ENCODE results near the gene ABCA3. TPM values are rescaled to one million over a fixed set of nuclear protein-coding genes. Genes with fewer than 3 reads are reported as not detected.

ABCA3 gene
- total RNA-seq, 1 experiment from 2014 or later = 17.3 TPM

DNA sequence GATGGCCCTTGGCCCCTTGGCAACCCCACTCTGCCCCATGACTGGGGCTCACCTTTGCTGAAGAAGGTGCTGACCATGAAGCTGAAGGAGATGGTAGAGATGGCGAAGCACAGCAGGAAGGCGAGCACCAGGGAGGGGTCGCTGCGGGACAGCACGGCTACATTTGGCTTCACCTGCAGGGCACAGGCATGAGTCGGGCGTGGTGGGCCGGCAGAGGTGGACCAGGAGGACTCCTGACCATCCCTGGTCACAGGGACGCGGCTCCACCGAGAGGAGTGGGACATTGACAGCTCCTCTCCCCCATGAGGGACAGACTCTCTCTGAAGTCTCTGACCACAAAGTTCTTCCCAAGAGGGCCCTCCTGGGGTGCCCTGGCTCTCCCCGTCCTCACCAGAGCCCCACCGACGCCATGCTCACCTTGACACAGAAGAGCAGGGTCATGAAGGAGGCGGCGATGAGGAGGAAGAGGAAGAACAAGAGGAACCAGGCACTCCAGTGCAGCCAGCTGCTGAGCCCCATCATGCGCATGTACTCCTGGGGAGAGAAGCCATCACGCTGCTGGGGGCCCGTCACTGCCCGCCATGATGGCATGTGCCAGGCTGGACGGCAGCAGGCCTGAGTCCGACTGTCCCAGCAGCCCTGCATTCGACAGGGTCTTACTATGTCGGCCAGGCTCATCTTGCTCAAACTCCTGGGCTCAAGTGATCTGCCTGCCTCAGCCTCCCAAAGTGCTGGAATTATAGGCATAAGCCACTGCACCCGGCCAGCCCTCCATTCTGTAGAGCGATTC lies 23.1 kb downstream of the ABCA3 start:
- no peak for DNase-seq (ENCODE audit: low spot score)

DNA sequence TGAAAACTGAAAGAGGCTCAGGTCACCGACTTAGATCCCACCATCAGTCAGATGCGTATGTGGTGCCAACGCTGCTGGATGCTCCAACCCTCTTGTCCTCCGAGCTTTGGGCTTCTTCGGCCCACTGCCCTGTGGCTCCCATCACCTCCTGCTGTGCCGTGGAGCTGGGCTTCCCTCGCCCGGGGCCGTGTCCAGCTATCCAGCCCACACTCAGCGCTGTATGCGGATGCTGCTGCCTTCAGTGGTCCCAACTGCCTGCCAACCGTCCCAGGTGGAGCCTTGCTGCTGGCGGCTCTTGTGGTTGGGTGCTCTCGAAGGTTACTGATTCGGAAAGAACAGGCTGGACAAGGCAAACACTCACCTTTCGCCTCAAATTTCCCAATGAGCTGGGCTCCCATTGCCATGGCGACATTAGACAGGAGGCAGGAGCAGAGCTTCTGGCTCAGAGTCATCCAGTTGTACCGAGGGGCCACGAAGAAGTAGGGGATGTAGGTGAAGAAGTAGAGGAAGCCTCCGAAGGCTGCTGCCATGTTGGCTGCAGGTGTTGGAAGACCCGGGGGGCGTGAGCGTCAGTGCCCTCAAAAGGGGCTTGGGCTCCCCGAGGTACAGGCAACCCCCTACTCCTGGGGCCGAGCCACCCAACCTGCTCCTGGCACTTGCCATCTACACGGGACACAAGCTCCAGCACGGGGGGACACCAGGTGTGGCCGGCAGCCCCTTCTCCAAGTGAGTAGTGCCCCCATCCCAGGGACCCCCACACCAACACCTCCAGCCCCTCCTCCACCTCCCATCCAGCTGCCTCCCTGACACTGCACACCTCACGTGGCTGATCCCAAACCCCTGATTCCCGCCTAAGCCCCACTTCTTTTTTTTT lies 32.2 kb downstream of the ABCA3 start:
- no peak for DNase-seq (ENCODE audit: low spot score)

DNA sequence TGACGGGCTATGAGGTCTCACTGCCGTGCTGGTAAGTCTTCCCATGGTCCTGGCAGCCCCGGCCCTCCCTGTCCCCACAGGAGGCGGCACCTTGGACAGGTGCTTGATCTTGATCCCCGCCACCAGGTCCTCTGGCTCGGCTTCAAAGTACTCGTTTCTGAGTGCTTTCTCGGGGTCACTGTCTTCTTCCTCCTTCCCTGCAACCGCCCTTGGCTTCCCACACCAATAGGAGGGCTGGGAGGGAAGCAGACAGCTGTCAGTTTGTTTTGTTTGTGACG lies 40.7 kb downstream of the ABCA3 start:
- DNase-seq (ENCODE audit: low spot score) = no peak

DNA sequence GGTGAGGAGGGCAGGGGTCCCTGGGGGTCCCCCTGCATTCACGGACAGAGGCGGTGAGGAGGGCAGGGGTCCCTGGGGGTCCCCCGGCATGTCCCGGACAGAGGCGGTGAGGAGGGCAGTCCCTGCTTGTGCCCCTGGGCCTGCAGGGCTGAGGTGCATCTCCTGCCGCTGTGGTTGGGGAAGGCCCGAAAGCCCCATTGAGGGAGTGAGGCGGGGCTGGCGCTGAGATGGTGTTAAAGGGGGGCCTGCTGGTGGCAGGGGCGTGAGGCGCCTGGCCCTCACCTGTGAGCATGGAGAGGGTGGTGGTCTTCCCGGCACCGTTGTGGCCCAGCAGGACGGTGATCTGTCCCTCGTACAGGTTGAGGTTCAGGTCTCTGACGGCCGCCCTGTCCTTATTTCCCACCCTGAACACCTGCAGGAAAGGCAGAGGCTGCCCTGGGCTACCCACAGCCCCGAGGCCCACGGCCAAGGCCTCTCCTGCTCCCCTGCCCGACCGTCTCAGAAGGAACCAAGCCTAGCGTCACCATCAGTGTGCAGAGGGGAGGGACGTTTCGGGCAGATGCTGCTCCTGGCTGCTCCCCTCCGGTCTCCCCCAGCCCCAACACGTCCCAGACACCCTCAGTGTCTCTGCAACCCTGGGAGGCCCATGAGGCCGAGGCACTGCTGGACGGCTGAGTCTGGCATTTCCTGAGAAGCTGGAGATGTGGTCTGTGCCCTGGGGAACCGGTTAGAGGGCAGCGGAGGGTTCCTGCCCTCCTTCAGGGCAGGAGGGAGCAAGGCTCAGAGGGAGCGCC lies 41.2 kb downstream of the ABCA3 start:
- DNase-seq (ENCODE audit: low spot score) = no peak

DNA sequence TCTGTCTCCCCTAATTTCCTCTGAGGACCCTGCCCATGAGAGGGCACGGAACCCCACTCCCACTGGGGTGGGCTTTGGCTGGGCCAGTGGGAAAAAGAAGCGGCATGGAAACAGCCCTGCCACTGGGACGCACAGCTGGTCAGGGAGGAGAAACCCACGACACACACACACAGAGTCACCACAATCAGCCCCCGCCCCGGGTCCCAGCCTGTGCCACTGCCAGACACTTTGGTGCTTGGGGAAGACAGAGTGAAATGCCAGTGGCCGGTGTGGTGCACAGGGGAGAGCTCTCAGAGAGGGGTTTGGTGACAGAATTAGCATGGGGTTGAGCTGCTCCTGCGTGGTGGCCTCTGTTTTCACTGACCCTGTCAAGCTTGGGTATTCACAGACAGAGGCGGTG lies 41.9 kb downstream of the ABCA3 start:
- DNase-seq (ENCODE audit: low spot score) = no peak

DNA sequence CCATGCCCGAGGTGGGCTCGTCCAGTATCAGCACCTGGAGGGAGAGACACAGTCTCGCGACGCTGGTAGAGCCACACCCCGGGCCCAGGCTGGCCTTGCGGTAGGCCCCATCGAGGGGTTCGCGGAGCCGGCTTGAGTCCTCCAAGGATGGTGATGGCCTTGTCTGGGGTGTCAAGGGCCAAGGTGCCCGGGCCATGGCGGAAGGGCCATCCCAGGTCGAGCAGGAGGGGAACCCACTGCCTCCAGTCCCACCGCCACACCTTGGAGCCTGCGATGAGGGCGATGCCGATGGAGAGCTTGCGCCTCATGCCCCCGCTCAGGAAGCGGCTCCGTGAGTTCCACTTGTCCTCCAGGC lies 43.0 kb downstream of the ABCA3 start:
- DNase-seq (ENCODE audit: low spot score) = no peak

DNA sequence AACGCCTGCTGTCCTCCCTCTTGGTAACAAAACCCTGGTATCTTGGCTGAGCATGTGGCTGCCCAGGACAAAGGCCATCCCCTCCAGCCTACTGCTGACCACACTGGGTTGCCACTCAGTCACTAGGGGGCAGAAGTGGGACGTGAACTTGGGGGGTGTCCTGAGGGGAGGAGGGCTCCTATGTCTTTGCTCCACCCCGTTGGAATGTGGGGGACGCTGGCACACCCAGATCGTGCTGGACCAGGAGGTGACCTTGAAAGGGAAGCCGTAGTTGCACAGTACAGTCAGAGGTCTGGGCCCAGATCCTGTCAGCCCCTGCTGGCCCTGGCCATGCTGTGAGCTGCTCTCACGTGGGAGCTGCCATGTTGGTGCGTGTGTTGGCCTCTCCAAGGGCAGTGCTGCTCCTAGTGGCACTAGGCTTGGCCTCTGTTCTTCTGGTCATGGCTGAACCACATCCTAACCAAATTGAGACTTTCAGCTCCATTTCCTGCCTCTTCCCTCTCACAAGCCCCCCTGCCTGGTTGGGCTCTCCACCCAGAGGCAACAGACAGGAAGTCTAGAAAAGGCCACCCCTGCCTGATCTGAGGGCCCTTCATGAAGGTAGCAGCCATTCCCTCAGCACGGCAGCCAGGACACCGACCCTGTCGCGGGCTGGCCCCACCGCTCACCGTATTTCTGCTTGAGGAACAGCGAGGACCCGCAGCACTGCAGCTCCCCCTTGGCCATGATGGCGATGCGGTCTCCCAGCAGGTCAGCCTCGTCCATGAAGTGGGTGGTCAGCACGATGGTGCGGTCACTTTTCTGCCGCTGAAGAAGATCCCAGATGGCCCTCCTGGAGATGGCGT lies 43.6 kb downstream of the ABCA3 start:
- peak; percentile 39 for DNase-seq (ENCODE audit: low spot score)

DNA sequence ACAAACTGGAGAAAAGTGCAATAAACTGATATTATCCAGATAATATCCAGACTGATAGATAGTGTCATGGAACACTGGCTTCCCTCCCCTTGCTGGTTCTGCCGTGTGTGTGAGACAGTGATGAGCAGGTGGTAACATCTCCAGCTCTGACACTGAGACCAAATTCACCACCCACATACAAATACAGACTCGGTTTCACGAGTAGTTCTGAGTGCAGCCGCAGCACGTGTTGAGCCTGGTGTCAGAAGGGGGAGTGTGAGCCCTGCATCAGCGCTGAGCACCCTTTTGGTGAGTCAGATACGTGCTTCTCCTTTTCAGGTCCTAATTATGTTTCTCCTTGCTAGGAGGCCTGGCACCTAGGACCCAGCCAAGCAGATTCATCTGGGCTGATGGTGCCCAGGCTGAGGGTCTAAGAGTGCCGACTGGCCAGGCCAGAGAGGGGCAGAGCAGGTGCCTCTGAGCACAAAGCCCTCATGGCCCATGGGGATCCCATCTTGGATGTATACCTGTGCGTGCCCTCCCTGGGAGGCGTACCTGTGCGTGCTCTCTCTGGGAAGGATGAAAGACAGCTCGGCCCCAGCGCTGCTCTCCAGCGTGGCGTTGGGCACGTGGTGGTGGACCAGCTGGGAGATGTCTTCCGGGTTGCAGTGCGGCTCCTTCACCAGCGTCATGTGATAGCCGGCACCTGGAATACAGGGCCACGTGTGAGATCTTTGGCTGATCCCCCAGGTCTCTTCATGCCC lies 45.3 kb downstream of the ABCA3 start:
- DNase-seq (ENCODE audit: low spot score) = no peak

DNA sequence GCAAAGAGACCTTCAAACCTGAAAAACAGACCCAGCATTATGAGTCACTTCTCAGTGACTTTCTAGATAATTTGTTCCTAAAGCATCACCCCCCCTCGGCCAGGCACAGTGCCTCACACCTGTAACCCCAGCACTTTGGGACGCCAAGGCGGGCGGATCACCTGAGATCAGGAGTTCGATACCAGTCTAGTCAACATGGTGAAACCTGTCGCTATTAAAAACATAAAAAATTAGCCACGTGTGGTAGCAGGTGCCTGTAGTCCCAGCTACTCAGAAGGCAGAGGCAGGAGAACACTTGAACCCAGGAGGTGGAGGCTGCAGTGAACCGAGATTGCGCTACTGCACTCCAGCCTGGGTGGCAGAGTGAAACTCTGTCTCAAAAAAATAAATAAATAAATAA lies 48.3 kb downstream of the ABCA3 start:
- DNase-seq (ENCODE audit: low spot score) = no peak

DNA sequence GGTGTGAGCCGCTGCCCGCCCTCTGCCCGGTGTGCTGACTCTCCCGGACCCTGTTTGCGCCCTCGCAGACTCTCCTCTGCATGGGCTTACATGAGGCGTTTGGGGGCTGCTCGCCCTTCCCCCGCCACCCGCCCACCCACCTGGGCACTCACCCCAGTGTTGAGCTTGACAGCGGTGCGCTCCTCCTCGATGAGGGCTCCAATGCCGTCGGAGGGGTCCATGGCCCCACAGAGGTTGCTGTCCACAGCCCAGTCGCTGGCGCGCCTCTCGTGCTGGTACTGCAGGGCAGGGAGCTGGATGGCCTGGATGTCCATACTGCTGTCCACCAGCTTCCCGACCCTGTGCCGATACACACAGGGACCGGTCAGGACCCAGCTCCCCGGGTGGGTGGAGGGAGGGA lies 51.2 kb downstream of the ABCA3 start:
- no peak for DNase-seq (ENCODE audit: low spot score)

DNA sequence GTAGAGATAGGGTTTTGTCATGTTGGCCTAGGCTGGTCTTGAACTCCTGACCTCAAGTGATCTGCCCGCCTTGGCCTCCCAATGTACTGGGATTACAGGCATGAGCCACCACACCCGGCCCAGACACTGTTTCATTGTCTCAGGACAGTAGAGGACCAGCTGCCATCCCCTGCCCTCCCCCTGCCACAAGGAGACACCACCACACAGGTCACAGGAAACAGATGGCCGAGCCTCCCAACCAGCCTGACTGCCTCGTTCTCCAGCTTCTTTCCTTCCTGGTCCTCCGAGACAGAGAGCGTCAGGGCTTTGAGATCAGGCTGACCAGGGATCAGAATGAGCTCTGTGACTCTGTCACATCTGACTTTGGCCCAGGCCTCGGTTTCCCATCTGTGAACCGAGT lies 51.8 kb downstream of the ABCA3 start:
- no peak for DNase-seq (ENCODE audit: low spot score)

DNA sequence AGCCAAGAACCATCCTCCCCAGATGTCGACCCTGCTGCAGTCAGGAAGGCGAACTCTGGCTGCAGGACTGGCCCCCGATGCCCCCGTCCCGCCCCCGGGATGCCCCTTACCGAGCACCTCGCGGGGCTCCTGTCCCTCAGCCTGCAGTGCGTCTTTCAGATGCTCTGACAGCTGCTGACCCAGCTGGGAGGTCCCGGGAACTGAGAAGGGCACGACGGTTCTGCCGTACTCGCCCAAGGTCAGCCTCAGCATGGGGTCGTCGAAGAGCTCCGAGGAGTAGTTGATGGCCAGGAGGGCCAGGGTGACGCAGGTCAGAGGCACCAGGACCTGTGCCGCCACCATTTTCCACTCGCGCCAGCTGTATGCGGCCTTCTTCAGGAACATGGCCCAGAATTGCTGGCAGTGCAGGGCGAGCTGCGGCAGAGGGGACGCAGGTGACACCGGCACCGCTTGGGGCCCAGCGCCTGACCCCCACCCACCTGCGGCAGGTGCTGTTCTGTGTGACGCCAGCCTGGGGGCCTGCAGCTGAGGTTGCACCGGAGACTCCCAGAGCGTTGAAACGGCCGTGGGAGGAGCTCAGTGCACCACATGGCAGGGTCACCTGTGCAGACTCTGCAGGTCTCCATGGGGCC lies 52.5 kb downstream of the ABCA3 start:
- DNase-seq (ENCODE audit: low spot score) = no peak

DNA sequence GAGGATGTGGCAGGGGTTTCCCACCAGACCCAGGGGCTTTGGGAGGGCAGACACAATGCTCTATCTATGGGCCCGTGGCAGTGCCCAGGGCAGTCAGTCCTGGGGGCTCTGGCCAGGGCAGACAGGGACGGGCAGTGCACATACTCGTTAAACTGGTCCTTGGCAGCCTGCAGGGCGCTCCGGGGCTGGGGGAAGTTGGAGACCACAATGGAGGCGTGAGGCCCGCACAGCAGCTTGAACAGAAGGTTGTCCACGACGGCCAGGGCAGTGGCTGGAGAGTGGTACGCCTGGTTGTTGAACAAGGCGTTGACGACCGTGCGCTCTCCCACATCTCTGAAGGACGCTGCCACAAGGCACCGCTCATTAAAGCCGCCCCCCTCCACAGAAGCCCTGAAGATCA lies 54.0 kb downstream of the ABCA3 start:
- no peak for DNase-seq (ENCODE audit: low spot score)

DNA sequence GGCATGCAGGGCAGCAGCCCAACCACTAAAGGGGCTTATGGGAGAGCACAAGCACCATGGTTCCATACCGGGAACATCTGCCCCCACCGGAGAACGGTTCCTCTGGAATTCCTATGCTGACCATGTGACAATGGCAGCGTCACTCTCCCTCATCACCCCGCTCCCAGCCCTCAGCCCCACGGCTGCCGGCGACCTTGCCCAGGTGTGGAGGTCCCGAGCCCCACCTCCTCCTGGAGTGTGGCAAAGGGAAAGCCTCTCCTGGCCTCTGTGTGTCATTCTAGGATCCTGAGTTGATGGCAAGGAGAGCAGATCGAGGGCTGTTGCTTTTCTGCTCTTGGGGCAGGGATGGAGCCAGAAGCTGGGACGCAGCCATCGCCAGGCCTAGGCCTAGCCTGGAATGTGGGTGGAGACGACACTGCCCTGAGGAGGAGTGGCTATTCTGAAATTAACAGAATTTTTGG lies 54.8 kb downstream of the ABCA3 start:
- no peak for DNase-seq (ENCODE audit: low spot score)

DNA sequence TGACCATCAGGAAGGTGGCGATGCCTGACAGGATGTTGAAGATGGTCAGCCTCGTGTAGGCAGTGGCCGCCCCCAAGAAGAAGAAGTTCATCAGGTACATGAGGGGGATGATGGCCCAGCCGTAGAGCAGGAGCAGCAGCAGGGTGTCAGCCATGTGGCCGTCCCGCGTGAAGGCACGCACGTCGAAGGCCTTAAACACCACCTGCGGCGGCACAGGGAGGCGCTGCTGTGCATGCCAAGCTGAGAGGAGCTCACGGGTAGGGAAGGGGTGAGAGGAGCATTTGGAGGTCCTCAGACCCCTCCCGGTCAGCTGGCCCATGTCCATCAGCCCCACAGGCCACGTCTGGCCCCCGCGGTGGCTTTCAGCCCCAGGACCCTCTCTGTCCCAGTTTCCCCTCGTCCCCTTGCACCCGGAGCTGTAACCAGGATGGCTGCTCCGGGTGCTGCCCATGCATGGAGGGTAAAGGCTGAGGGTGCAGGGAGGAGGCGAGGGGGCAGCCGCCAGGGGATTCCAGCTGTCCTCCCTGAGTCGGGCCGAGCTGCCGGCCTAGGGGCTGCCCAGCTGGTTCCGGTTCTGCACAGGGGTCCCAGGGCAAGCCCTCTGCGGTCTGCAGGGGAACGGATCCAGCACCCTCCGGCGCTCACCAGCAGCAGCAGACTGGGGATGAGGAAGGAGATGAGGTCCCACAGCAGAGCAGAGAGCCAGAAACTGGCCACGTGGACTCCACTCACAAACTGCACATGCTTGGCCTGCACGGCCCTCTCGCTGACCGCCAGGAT lies 55.5 kb downstream of the ABCA3 start:
- no peak for DNase-seq (ENCODE audit: low spot score)

DNA sequence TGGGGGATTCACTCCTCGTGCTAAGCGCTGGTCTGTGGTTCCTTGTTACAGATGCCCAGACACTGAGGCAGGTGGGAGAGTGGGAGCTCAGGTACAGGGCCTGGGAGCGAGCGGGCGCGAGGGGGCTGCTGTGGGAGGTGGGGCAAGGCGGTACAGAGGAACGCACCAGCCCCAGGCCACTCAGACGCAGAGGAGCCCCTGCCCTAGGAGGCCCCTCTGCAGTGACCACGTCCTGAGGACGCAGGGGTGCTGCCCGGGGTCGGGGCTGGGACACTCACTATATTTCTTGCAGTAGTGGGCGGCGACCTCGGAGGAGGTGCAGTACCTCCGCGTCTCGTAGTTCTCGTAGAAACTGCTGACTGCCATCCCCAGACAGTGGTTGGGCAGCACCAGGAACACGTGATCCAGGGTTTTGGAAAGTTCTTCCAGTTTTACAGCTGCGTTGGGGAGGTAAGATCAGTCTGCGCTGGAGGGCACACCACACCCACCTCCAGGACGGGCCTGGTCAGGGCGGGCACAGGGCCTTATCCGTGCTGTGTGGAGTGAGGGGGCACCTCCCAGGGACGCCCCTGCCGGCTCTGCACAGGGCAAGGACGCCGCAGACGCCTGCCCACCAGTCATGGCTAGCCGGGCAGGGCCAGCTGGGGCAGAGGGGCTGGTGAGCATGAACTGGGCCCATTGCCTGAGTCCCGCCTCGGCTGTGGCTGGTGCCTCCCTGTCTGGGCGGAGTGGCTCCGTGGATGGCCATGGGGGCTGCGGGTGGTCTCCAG lies 56.3 kb downstream of the ABCA3 start:
- DNase-seq (ENCODE audit: low spot score) = no peak

DNA sequence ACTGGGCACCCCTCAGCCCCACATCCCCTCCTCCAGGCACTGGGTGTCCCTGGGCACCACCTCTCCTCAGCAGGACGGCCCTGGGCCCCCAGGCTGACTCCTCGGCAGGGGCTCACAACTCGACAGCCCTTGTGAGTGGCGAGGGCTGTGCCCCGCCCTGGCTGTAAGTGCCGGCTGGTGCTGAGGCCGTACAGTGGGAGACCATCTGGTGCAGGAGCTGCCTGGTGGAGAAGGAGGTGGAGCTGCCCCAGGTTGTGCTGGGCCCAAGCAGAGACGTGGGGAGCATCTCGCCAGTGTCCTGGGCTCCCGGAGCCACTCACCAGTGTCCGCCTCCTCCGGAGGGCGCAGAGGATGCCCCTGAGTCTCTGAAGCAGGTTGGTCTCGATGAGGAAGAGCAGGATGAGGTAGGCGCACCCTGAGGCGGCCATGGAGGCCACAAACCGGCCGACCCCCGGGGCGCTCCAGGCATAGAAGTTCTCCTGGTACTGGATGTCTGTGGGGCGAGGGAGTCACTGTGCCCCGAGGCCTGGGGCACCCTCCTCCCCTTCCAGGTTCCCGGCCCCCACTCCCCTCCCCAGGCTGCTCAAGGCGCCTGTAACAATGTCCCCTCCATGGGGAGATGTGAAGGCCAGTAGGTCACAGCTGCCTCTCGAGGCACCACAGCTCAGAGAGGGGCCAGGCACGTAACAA lies 57.5 kb downstream of the ABCA3 start:
- DNase-seq (ENCODE audit: low spot score) = no peak

DNA sequence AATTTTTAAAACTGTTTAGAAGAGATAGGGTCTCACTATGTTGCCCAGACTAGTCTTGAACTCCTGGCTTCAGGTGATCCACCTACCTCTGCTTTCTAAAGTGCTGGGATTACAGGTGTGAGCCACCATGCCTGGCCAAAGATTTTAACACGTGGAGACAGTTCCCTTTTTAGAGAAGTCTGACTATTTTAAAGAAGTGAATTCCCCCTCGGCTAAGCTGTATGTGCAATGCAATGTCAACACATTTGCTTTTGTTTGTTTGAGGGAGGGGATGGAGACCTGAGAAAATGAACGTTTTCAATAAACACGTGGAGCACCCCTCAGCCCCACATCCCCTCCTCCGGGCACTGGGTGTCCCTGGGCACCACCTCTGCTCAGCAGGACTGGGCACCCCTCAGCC lies 58.3 kb downstream of the ABCA3 start:
- no peak for DNase-seq (ENCODE audit: low spot score)
